NCI-H774 (cell line): ENCODE measurements around the gene TGFBR1.

Experiments
- DNase-seq: peaks from one replicate; lab custom pipeline; 2025; lab: John Stamatoyannopoulos, UW

TGFBR1 gene

GRCh38 chr9:99137225-99137624 lies 32.3 kb downstream of the TGFBR1 start:
- DNase-seq: no peak

- no peak for DNase-seq
These were observed 33.0 kb downstream of the TGFBR1 start for GRCh38 chr9:99137891-99138290.

GRCh38 chr9:99138424-99139284 lies 33.7 kb downstream of the TGFBR1 start:
- no peak for DNase-seq

GRCh38 chr9:99139868-99140267 lies 35.0 kb downstream of the TGFBR1 start:
- DNase-seq: no peak

GRCh38 chr9:99140685-99141314 lies 35.9 kb downstream of the TGFBR1 start:
- DNase-seq: peak; percentile 1

GRCh38 chr9:99141849-99142248 lies 36.9 kb downstream of the TGFBR1 start:
- no peak for DNase-seq

GRCh38 chr9:99142275-99142674 lies 37.4 kb downstream of the TGFBR1 start:
- DNase-seq: no peak

- DNase-seq: no peak
These were observed 38.7 kb downstream of the TGFBR1 start for GRCh38 chr9:99143655-99144054.

- no peak for DNase-seq
These were observed 40.1 kb downstream of the TGFBR1 start for GRCh38 chr9:99144966-99145365.

- no peak for DNase-seq
These were observed 41.7 kb downstream of the TGFBR1 start for GRCh38 chr9:99146574-99146973.

- DNase-seq: no peak
These were observed 42.3 kb downstream of the TGFBR1 start for GRCh38 chr9:99147177-99147576.

GRCh38 chr9:99150451-99151171 lies 45.7 kb downstream of the TGFBR1 start:
- no peak for DNase-seq

- DNase-seq: no peak
These were observed 49.4 kb downstream of the TGFBR1 start for GRCh38 chr9:99154356-99154755.

- DNase-seq: no peak
These were observed 50.8 kb downstream of the TGFBR1 start for GRCh38 chr9:99155736-99156135.

- DNase-seq: no peak
These were observed 53.7 kb downstream of the TGFBR1 start for GRCh38 chr9:99158629-99159028.

GRCh38 chr9:99160173-99160572 lies 55.3 kb downstream of the TGFBR1 start:
- no peak for DNase-seq

- peak; percentile 24 for DNase-seq
These were observed 57.9 kb downstream of the TGFBR1 start for GRCh38 chr9:99162759-99163364.

GRCh38 chr9:99166149-99166548 lies 61.2 kb downstream of the TGFBR1 start:
- DNase-seq: no peak

- no peak for DNase-seq
These were observed 62.2 kb downstream of the TGFBR1 start for GRCh38 chr9:99167119-99167518.

- DNase-seq: no peak
These were observed 62.8 kb downstream of the TGFBR1 start for GRCh38 chr9:99167694-99168093.

- DNase-seq: no peak
These were observed 64.2 kb downstream of the TGFBR1 start for GRCh38 chr9:99169086-99169485.

GRCh38 chr9:99169982-99170761 lies 65.3 kb downstream of the TGFBR1 start:
- DNase-seq: peak; percentile 93
